Calu3 (cell line): ENCODE data around the gene NIPSNAP3A. TPM values are rescaled to one million over a fixed set of nuclear protein-coding genes. Genes with fewer than 3 reads are reported as not detected.
A peak's percentile ranks its signal among the peaks of the same experiment; 100 is the strongest.
"Not testable (repeated sequence)": the region's sequence is repeated elsewhere in the genome, so short reads cannot be mapped to it uniquely, and the experiment has no call there.

Experiments used
- Bru-seq: library from RNA; stranded (reverse); fragments of 400-500 nt; gene quantifications from one replicate; lab custom pipeline; 2021; lab: Mats Ljungman, UMichigan
- BruChase-seq, 2 experiments: library from RNA; stranded (reverse); fragments of 400-500 nt; gene quantifications; one replicate each; lab custom pipeline; 2021; lab: Mats Ljungman, UMichigan
- BruUV-seq: library from RNA; stranded (reverse); fragments of 400-500 nt; replicated peaks from 2 replicates; lab custom pipeline; 2021; lab: Mats Ljungman, UMichigan
- CTCF ChIA-PET: fragments of 300-600 bp; sonication (Branson Sonifier 250); formaldehyde crosslinking; loops from one replicate; lab custom pipeline; 2022; ENCODE audit warnings: antibody characterized with exemption; lab: Charles Lee
- DNase-seq: peaks from one replicate; pipeline ENCODE4 v3.0.0; 2022
- H3K27ac Mint-ChIP-seq: one replicate; pipeline ENCODE4 v1.8.0; 2022; ENCODE audit warnings: mixed read lengths; ENCODE audit not compliant: unreplicated experiment
- H3K27me3 Mint-ChIP-seq: one replicate; pipeline ENCODE4 v1.8.0; 2022; ENCODE audit warnings: mixed read lengths; ENCODE audit not compliant: unreplicated experiment
- H3K36me3 Mint-ChIP-seq: one replicate; pipeline ENCODE4 v1.8.0; 2022; ENCODE audit warnings: mild to moderate bottlenecking, moderate library complexity, mixed read lengths; ENCODE audit not compliant: insufficient read depth, unreplicated experiment
- H3K4me1 Mint-ChIP-seq: one replicate; pipeline ENCODE4 v1.8.0; 2022; ENCODE audit warnings: mild to moderate bottlenecking, low read depth, mixed read lengths; ENCODE audit not compliant: unreplicated experiment
- H3K4me3 Mint-ChIP-seq: one replicate; pipeline ENCODE4 v1.8.0; 2022; ENCODE audit warnings: mild to moderate bottlenecking, low read depth, moderate library complexity, mixed read lengths; ENCODE audit not compliant: unreplicated experiment
- H3K9me3 Mint-ChIP-seq: one replicate; pipeline ENCODE4 v1.8.0; 2022; ENCODE audit warnings: low read depth, mixed read lengths; ENCODE audit not compliant: unreplicated experiment
- CTCF ChIP-seq: fragments of 200-600 bp; IDR thresholded peaks from one replicate; pipeline ENCODE4 v1.8.0; 2022; ENCODE audit warnings: antibody characterized with exemption; ENCODE audit not compliant: unreplicated experiment
- intact Hi-C: fragments of 100-400 bp; cut with micrococcal nuclease; formaldehyde crosslinking; loops from one replicate; pipeline ENCODE4 v1.10.0; 2022; ENCODE audit not compliant: unreplicated experiment
- long read RNA-seq: library from polyadenylated mRNA; stranded (forward); transcript quantifications from one replicate; pipeline ENCODE4 v2.0.0, GENCODE V29; 2022
- total RNA-seq: library from RNA; stranded (reverse); gene quantifications from 2 replicates; pipeline ENCODE4 v1.2.3, GENCODE V29; 2022

NIPSNAP3A gene
- 7.4 and 8.0 TPM in 2 replicates for total RNA-seq
- percentile 63 among the genes with signal in this experiment for Bru-seq, nascent RNA
- percentile 48 among the genes with signal in this experiment for BruChase-seq, experiment 1, labeled RNA remaining after a 6-hour chase
- percentile 43 among the genes with signal in this experiment for BruChase-seq, experiment 2, labeled RNA remaining after a 2-hour chase
- long read RNA-seq, transcript NIPSNAP3A-201 (6 exons, 1,633 nt): major isoform, 24 of 30 reads
- long read RNA-seq, partial matches to known transcripts: 1 of 30 reads
- long read RNA-seq, other reads (novel, unspliced or antisense): 5 of 30 reads

- Mint-ChIP-seq H3K27ac (peak within 1 kb of the TSS; percentile 90), H3K27me3 (no peaks in the 10 kb centered on the region), H3K9me3 (no peaks in the 10 kb centered on the region), H3K4me1 (peaks cover 17% of the 10 kb centered on the region), H3K36me3 (peaks cover 26% of the 10 kb centered on the region), H3K4me3 (peak within 1 kb of the TSS; percentile 95)
- intact Hi-C loops: loop anchor here (10.0 kb wide), 2 partner anchors 143 to 1353 kb away; partner anchors contain the start of gene OR13C2
- TF ChIP-seq CTCF: no peak
- CTCF ChIA-PET: interaction anchor here (0.6 kb wide), 1 partner anchor 145 kb away, joined by 3 read pairs; no protein-coding TSS in a partner anchor
- peak; percentile 76 for DNase-seq
- TSS peak; percentile 68 for BruUV-seq
Measured at GRCh38 chr9:104747565-104748358, at the start of gene NIPSNAP3A. Gene NIPSNAP3A (plus strand): TSS chr9:104747683. CDS start chr9:104747793, 110 bp downstream.

- Mint-ChIP-seq H3K4me1 (no peaks in the 10 kb centered on the region), H3K4me3 (no peak overlapping the region), H3K27ac (no peak overlapping the region), H3K36me3 (no peaks in the 10 kb centered on the region), H3K27me3 (no peaks in the 10 kb centered on the region), H3K9me3 (no peaks in the 10 kb centered on the region)
- TF ChIP-seq CTCF: no peak
- no TSS peak for BruUV-seq
- no peak for DNase-seq
- CTCF ChIA-PET: no interaction called here
- intact Hi-C loops: no loop called here
Measured at GRCh38 chr9:104700306-104700705, 47.2 kb upstream of the NIPSNAP3A start.

GRCh38 chr9:104708737-104709136, 38.7 kb upstream of the NIPSNAP3A start:
- BruUV-seq, H3K27ac Mint-ChIP-seq, H3K4me1 Mint-ChIP-seq, intact Hi-C loops, H3K4me3 Mint-ChIP-seq, CTCF ChIA-PET, H3K9me3 Mint-ChIP-seq, H3K36me3 Mint-ChIP-seq, DNase-seq, H3K27me3 Mint-ChIP-seq: not testable (repeated sequence)

- no peaks in the 10 kb centered on the region for H3K4me1 Mint-ChIP-seq
- peaks cover 2% of the 10 kb centered on the region for H3K9me3 Mint-ChIP-seq
- no TSS peak for BruUV-seq
- H3K36me3 Mint-ChIP-seq: no peaks in the 10 kb centered on the region
- TF ChIP-seq CTCF: no peak
- CTCF ChIA-PET: no interaction called here
- no peak overlapping the region for H3K27ac Mint-ChIP-seq
- no peaks in the 10 kb centered on the region for H3K27me3 Mint-ChIP-seq
- no peak overlapping the region for H3K4me3 Mint-ChIP-seq
- DNase-seq: no peak
- intact Hi-C loops: no loop called here
Measured at GRCh38 chr9:104711604-104712003, 35.9 kb upstream of the NIPSNAP3A start.
